IPS-18c (cell line): ENCODE results near the gene SPIB.
"Not testable (repeated sequence)": the region's sequence is repeated elsewhere in the genome, so short reads cannot be mapped to it uniquely, and the experiment has no call there.

Experiments used
- H3K4me3 ChIP-seq: 2 replicates; pipeline ENCODE4 v1.7.0; 2013; ENCODE audit warnings: low read depth, mild to moderate bottlenecking, low read length, moderate library complexity; ENCODE audit not compliant: insufficient read depth
- H3K9me3 ChIP-seq: one replicate; pipeline ENCODE4 v1.6.1; 2013; ENCODE audit warnings: mild to moderate bottlenecking, low read length, moderate library complexity; ENCODE audit not compliant: control insufficient read depth, insufficient read depth

The SPIB gene

DNA sequence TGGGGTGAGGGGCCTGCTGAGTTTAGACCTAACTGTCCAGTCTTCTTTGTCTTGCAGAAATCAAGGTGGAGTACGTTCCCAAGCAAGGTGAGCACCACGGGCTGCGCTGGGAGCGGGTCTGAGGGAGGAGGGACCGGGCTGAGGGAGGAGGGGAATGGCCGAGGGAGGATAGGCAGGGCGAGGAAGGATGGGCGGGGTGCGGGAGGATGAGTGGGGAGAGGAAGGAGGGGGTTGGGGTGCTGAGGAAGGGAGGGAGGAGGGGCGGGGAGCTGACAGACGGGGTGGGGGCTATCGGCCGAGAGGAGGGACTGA lies 32.4 kb downstream of the SPIB start:
- H3K4me3 ChIP-seq, result no peak overlapping the region
- H3K9me3 ChIP-seq, result peaks cover 2% of the 10 kb centered on the region

- H3K9me3 ChIP-seq, result no peaks in the 10 kb centered on the region
- H3K4me3 ChIP-seq, result no peak overlapping the region
Observed at GRCh38 chr19:50453243-50453642, 34.5 kb downstream of the SPIB start.

DNA sequence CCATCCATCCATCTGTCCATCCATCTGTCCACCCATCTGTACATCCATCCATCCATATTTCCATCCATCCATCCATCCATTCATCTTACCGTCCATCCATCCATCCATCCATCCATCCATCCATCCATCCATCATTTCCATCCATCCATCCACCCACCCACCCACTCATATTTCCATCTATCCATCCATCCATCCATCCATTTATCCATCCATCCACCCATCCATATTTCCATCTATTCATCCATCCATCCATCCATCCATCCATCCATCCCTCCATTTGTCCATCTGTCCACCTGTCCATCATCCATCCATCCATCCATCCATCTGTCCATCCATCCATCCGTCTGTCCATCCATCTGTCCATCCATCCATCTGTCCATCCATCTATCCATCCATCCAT lies 37.3 kb downstream of the SPIB start:
- no peak overlapping the region for H3K4me3 ChIP-seq
- no peaks in the 10 kb centered on the region for H3K9me3 ChIP-seq

GRCh38 chr19:50457300-50457699 lies 38.6 kb downstream of the SPIB start:
- Histone ChIP-seq H3K4me3 (no peak overlapping the region), H3K9me3 (no peaks in the 10 kb centered on the region)

DNA sequence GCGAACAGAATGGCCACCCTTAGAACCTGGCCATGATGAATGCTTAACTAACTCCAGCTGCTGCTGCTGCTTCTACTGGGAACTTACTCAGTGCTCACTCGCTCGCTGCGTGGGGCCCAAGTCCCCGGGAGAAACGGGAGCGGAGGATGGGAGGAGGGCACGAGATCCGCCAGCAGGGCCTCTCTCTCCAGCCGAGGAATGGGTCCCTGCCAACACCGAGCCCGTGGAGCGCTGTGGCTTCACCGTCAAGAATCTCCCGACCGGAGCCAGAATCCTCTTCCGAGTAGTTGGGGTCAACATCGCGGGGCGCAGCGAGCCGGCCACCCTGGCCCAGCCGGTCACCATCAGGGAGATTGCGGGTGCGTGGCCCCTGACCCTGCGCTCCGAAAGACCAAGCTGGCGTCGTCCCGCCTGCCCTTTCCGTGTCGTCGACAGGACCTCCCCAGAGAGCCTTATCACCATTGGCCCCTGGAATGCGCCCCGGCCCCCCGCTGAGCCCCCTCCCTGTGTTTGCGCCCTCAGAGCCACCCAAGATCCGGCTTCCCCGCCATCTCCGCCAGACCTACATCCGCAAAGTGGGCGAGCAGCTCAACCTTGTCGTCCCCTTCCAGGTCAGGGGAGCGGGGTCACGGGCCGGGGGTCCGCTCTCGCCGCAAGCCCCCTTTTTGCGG lies 39.8 kb downstream of the SPIB start:
- no peak overlapping the region for H3K4me3 ChIP-seq
- no peaks in the 10 kb centered on the region for H3K9me3 ChIP-seq

- H3K4me3 ChIP-seq, result no peak overlapping the region
- no peaks in the 10 kb centered on the region for H3K9me3 ChIP-seq
Observed at GRCh38 chr19:50459067-50459456, 40.3 kb downstream of the SPIB start.

DNA sequence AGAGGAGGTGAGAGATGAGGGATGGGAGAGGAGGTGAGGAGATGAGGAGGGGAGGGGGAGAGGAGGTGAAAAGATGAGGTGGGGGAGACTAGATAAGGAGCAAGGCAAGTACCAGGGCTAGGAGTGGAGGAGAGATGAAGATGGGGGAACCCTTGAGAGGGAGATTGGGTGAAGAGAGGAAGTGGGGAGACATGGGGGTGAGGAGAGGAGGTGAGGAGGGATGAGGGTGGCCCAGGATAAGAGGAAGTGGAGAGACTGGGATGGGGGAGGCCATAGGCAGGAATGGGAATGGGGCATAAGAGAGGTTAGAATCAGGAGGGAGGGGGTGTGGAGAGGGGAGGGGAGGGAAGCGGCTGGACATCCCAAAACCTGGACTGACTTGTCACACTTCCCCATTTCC lies 40.9 kb downstream of the SPIB start:
- Histone ChIP-seq H3K9me3 (no peaks in the 10 kb centered on the region), H3K4me3 (no peak overlapping the region)

DNA sequence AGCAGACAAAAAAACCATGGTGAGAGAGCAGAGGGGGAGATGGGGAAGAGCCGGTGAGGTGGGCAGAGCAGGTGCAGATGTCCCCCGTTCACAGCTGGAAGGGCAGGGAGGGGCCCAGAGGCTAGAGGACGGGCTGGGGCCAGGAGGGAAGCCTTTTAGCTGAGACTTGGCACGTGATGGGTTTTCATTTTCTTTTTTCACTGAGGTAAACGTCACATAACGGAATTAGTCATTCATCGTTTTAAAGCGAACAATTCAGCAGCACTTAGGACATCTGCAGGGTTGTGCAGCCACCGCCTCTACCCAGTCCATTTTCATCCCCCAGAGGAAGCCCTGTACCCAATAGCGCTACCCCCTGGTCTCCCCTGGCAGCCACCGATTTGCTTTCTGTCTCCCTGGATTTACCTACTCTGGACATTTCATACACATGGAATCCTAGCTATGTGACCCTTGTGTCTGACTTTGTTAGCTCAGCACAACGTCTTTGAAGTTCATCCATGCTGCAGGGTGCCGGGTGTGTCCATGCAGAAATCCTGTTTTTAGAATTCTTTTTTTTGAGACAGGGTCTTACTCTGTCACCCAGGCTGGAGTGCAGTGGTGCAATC lies 41.5 kb downstream of the SPIB start:
- H3K9me3 ChIP-seq, result no peaks in the 10 kb centered on the region
- no peak overlapping the region for H3K4me3 ChIP-seq

DNA sequence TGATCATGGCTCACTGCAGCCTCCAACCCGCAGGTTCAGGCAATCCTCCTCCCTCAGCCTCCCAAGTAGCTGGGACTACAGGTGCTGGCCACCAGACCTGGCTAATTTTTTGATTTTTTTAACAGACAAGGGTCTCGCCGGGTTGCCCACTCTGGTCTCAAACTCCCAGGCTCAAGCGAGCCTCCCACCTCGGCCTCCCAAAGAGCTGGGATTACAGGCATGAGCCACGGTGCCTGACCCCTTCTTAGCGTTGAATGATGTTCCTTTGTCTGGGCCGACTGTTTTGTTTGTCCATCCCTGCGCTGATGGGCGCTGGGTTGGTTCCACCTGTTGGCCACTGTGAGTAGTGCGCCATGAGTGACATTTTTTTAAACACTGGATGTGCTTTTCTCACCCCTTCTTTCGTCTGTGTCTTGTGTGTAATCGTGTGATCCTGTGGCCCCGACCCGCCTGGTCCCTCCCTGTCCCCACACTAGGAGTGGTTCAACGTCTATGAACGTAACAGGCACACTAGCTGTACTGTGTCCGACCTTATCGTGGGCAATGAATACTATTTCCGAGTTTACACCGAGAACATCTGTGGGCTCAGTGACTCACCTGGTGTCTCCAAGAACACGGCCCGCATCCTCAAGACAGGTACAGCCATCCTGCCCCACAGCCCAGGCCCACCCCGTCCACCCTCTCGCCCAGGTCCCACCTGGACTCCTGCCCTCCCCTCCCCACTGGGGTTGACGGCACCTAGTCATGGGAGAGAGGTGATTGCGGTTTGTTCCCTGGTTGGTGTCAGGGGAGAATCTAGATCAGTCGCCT lies 42.5 kb downstream of the SPIB start:
- Histone ChIP-seq H3K4me3 (no peak overlapping the region), H3K9me3 (no peaks in the 10 kb centered on the region)

DNA sequence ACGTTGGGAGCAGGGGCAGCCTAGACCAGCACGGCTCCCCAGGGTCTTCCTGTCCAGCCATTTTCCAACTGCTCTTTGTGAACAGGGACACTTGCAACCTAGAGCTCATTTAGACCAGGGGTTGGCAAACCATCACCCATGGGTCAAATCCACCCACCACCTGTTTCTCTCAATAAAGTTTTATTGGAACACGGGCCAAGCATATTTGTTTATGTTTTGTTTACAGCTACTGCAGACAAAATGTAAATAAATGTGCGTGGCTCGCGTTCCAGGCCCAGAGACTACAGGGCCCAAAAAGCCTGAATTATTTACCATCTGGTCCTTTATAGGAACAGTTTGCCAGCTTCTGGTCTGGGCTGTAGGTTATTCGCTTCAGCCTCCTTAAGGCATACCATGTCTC lies 44.2 kb downstream of the SPIB start:
- H3K4me3 ChIP-seq, result no peak overlapping the region
- no peaks in the 10 kb centered on the region for H3K9me3 ChIP-seq

- H3K4me3 ChIP-seq, result no peak overlapping the region; the same call in 1 of the 2 replicates
- no peaks in the 10 kb centered on the region for H3K9me3 ChIP-seq
Observed at GRCh38 chr19:50464348-50464747, 45.6 kb downstream of the SPIB start.

- Histone ChIP-seq H3K4me3 (no peak overlapping the region), H3K9me3 (no peaks in the 10 kb centered on the region)
Observed at GRCh38 chr19:50465000-50465399, 46.3 kb downstream of the SPIB start.

DNA sequence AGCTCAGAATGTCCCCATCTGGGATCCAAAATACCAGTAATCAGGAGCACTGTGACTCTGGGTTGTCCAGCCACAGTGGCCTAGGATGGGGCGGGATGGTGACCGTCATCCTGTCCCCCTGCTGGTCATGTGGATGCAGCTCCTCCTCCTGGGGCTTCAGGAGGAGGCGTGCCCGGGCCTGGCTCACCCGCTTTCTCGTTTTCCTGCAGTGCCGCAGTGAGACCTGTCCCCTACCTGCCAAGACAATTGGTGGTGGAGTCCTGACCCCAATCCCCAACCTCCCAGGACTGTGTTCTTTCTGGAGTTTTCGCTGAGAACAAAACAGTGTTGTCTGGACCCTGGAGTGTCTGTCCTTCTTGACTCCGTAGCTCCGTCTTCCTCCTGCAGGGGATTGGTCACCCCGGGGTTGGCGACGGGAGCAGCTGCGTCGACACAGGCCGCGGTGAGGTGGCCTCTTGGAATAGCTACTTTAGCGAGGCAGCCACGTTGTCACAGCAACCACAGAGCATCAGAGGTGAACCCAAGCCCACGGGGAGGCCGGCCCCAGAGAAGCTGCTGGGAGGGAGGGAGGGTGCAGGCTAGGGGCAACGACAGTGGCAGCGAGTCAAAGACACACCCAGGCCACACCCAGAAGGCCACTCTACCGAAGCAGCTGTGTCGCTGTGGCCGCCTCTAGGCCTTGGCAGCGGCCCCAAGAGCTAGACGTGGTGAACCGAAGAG lies 47.4 kb downstream of the SPIB start:
- H3K4me3 ChIP-seq, result no peak overlapping the region
- H3K9me3 ChIP-seq, result no peaks in the 10 kb centered on the region

DNA sequence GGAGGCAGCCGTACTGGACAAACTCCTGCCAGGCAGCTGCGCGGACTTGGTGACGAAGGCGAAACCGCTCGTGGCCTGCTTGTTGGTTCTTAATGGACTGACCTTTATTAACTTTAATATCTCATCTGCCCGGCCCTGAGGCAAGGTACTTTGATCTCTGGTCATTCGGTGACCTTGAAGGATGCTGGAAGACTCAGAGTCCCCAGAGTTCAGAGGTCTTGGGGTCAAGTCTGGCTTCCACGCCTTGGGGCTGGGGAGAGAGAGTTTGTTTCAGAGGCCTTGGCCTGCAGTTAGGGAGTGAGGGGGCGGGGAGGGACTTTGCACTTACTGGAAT lies 47.9 kb downstream of the SPIB start:
- no peak overlapping the region for H3K4me3 ChIP-seq

DNA sequence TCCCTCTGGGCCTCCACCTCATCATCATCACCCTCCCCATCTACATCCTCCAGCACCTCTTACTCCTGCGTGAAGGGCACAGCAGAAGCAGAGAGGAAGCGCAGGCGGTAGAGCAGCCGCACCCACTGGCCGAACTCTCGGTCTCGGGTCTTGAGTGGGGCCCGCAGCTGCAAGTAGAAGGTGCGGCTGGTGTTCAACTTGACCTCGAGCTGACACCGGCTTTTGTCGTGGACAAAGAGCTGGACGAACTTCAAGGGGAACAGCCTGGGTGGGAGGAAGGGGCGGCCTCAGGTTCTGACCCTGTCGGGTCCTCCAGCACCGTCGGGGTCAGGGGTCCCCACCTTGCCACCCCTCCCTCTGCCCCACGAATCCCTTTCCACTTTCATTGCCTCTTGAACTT lies 48.8 kb downstream of the SPIB start:
- Histone ChIP-seq H3K9me3 (no peaks in the 10 kb centered on the region), H3K4me3 (no peak overlapping the region)

More for the DNA sequence above, 47.9 kb downstream of the SPIB start:
- no peaks in the 10 kb centered on the region for H3K9me3 ChIP-seq

DNA sequence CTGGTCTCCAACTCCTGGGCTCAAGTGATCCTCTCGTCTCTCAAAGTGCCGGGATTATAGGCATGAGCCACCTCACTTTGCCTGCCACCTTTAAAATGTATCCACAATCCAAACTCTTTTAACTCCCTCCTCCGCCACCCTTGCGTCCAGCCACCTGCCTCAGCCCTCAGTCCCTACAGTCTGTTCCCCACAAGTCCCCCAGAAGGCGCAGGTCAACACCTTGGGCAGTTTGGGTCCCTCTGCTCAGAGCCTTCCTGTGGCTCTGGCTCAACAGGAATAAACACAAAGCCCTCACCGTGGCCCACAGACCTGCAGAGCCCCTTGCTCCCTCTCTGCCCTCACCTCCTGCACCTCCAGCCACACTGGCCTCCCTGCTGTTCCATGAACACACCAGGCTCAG lies 50.1 kb downstream of the SPIB start:
- no peaks in the 10 kb centered on the region for H3K9me3 ChIP-seq

GRCh38 chr19:50473336-50473735 lies 54.6 kb downstream of the SPIB start:
- H3K4me3 ChIP-seq, H3K9me3 ChIP-seq: not testable (repeated sequence)

More for the DNA sequence above, 50.1 kb downstream of the SPIB start:
- no peak overlapping the region for H3K4me3 ChIP-seq

- Histone ChIP-seq H3K4me3 (no peak overlapping the region), H3K9me3 (no peaks in the 10 kb centered on the region)
Observed at GRCh38 chr19:50475101-50475568, 56.4 kb downstream of the SPIB start.
